ENCODE results near the gene BCLAF1.

BCLAF1 gene, protein sequence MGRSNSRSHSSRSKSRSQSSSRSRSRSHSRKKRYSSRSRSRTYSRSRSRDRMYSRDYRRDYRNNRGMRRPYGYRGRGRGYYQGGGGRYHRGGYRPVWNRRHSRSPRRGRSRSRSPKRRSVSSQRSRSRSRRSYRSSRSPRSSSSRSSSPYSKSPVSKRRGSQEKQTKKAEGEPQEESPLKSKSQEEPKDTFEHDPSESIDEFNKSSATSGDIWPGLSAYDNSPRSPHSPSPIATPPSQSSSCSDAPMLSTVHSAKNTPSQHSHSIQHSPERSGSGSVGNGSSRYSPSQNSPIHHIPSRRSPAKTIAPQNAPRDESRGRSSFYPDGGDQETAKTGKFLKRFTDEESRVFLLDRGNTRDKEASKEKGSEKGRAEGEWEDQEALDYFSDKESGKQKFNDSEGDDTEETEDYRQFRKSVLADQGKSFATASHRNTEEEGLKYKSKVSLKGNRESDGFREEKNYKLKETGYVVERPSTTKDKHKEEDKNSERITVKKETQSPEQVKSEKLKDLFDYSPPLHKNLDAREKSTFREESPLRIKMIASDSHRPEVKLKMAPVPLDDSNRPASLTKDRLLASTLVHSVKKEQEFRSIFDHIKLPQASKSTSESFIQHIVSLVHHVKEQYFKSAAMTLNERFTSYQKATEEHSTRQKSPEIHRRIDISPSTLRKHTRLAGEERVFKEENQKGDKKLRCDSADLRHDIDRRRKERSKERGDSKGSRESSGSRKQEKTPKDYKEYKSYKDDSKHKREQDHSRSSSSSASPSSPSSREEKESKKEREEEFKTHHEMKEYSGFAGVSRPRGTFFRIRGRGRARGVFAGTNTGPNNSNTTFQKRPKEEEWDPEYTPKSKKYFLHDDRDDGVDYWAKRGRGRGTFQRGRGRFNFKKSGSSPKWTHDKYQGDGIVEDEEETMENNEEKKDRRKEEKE

DNA sequence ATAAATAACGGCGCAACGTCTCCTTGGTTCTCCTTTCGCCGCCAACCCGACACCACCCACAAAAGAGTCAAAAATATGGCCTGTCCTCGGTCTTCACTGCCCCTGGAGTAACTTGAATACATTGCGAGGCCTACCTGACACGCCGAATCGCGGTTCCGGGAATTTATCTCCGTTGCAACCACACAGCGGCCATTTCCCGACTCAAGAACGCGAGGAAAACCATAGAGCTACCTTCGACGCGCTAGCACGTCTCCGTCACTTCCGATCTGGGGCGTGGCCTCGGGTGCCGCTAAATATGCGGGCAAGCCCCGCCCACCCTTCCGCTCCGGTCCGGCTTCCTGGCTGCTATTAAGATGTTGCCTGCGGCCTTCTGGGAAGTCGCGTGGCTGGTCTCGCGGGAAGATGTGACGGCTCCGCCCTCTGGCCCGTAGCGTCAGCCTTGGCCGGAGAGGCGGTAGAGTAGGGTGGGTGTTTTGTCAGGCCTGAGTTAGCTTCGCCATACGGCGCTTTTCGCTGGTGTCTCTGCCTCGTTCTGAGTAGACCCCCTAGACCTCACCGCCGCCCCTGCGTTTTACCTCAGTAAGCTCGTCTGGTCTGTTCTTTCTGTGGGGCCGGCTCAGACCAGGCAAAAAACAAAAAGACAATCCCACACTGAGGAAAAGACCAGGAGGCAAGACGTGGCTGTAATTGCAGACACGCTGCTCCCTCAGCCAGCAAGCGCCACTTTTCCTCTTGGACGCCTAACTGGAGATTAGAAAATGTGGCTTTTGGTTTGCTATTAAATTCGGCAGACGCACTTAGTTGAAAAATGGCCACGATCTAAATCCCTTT, at the start of gene BCLAF1:
Gene BCLAF1, minus strand, starts transcription at position 268 of the 831 bp plus-strand sequence. CDS start 9,980 bp downstream, outside the sequence.
- peak; percentile 99 for DNase-seq

- no peak for DNase-seq
Measured at GRCh38 chr6:136338486-136338885, 48.8 kb upstream of the BCLAF1 start.

DNA sequence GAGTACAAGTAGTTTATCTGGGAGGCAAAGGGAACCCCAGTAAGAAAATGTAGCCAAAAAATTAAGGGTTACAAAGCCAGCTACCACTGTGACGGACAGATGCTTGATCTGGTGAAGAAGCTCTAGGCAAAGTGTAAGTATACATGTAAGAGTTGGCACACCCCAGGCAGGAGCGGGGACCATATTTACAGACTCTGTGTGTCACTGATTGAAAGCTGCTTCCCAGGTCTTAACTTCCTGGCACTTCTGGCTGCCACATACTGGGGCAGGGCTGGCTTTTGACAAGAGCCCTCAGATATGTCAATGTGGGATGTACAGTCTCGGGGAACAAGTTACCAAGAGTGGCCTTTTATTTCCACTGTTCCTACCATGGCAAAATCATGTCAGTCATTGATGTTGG, 48.0 kb upstream of the BCLAF1 start:
- no peak for DNase-seq

DNA sequence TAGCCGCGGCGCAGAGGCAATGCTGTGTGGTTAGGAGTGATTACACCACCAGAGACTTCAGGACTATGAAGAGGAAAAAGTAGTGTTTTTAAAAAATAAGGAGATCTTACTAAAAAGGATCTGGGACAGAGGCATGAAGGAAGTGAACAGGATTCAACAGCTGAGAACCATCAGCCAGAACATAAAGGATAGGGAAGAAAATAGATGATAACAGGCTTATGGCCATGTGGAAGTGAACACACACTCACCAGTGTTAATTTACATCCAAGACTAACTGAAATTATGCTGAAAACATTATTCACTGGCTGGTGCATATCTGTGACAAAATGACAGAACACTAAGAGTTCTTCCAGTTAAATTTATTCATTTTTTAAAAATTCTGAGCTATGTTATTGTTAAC, 47.5 kb upstream of the BCLAF1 start:
- no peak for DNase-seq

GRCh38 chr6:136335736-136336363, 46.2 kb upstream of the BCLAF1 start:
- no peak for DNase-seq

DNA sequence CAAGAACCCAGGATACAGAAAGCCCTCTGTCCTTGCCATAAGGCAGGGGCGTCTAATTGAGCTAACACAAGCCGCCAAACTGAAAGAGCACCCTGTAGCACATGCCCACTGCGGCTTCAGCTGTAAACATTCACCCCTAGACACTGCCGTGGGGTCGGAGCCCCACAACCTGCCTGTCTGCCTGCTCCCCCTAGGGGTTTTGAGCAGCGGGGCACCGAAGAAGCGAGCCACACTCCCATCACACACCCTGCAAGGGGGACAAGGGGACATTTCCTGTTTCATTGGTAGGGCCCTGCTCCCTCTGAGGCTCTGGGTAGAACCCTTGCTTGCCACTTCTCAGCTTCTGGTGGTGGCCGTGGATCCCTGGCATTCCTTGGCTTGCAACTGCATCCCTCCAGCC, 45.2 kb upstream of the BCLAF1 start:
- no peak for DNase-seq

GRCh38 chr6:136334465-136334846, 44.8 kb upstream of the BCLAF1 start:
- no peak for DNase-seq

GRCh38 chr6:136333824-136334464, 44.3 kb upstream of the BCLAF1 start:
- DNase-seq: no peak

GRCh38 chr6:136331461-136331860, 41.8 kb upstream of the BCLAF1 start:
- DNase-seq: no peak

GRCh38 chr6:136330634-136331033, 41.0 kb upstream of the BCLAF1 start:
- no peak for DNase-seq

- no peak for DNase-seq
Measured at GRCh38 chr6:136326038-136326553, 36.5 kb upstream of the BCLAF1 start.

GRCh38 chr6:136324686-136325380, 35.2 kb upstream of the BCLAF1 start:
- DNase-seq: no peak

- DNase-seq: no peak
Measured at GRCh38 chr6:136323431-136324112, 33.9 kb upstream of the BCLAF1 start.

GRCh38 chr6:136319732-136320131, 30.1 kb upstream of the BCLAF1 start:
- no peak for DNase-seq

- DNase-seq: no peak
Measured at GRCh38 chr6:136318676-136319075, 29.0 kb upstream of the BCLAF1 start.

- no peak for DNase-seq
Measured at GRCh38 chr6:136317971-136318370, 28.3 kb upstream of the BCLAF1 start.

DNA sequence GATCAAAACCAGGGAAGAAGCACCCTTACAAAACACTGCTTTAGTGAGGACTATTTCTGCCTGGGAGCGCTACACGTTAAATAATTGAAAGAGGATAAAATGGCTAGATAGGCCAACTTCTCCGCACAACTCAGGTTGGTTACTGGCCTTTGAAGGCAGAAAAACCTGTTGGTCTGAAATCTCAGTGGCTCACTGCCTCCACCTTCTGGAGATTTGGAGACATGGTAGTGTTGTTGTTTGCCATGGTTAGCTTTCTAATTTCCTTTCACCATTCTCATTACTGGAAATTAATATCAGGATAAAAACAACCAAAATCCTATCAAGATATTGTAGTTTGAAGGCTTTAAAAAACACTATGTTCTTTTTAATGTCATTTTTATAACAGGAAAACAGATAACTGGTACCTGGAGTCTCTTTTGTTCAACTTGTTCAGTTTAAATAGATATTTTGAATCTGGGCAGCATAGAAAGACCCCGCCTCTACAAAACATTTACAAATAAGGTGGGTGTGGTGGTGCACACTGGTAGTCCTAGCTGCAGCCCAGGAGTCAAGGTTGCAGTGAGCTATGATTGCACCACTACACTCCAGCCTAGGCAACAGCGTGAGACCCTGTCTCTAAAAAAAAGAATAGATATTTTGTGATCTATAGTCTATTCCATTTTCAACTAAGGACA, 27.5 kb upstream of the BCLAF1 start:
- peak; percentile 60 for DNase-seq

DNA sequence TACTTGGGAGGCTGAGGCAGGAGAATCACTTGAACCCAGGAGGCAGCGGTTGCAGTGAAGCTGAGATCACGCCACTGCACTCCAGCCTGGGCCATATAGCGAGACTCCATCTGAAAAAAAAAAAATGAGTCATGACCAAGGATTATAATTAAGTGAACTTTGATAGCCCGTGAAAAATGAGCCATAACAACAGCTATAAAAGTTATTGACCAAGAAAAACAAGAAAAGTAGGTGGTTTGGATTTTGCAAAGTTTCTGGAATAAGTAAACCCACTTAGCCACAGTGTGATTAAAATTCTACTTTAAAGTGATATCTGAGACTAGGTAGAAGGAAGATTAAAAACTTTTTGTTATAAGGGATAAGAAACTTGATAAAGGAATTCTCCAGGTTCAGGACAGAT, 25.9 kb upstream of the BCLAF1 start:
- DNase-seq: no peak

DNA sequence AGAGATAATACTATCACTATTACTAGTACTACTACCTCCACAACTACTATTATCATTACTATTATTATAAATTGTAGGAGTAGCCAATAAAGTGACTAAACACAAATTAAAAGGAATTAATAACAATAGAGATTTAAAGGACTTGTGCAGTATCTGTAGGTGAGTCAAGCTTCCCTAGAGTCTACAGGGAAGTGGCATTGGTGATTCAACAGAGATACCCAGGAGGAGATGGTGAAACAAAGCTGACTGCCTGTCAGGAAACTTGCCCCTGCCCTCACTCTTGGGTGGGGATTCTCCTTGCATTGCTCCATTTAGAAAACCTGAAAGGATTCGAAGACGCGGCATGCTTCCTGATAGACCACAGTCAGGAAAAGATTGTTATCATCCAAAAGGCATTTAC, 23.3 kb upstream of the BCLAF1 start:
- DNase-seq: no peak

All from activated CD4-positive, alpha-beta T cell treated with anti-CD3 and anti-CD28 coated beads, Interleukin-2, amount 50 U/mL, for 1 hour (primary cell).